ENCODE results near the gene EPPIN. TPM values are rescaled to one million over a fixed set of nuclear protein-coding genes. Genes with fewer than 3 reads are reported as not detected.

The EPPIN gene
- total and polyA plus RNA-seq, 10 donors = 0.10 TPM; not detected in 9

- Histone ChIP-seq H3K9me3 (no peaks in the 10 kb centered on the region), H3K36me3 (no peaks in the 10 kb centered on the region), H3K4me3 (no peak overlapping the region), H3K27me3 (replicated peaks in 1 of 7) (peaks cover 0 to 33% (median 0%) of the 10 kb centered on the region in 7 donors), H3K4me1 (no peaks in the 10 kb centered on the region), H3K27ac (no peak overlapping the region)
- no peak for DNase-seq
- 60 to 76% (median 70%) methylated on average over 7 of the region's 7 CpGs for WGBS, 5 donors
- TF ChIP-seq, protein P1, sequence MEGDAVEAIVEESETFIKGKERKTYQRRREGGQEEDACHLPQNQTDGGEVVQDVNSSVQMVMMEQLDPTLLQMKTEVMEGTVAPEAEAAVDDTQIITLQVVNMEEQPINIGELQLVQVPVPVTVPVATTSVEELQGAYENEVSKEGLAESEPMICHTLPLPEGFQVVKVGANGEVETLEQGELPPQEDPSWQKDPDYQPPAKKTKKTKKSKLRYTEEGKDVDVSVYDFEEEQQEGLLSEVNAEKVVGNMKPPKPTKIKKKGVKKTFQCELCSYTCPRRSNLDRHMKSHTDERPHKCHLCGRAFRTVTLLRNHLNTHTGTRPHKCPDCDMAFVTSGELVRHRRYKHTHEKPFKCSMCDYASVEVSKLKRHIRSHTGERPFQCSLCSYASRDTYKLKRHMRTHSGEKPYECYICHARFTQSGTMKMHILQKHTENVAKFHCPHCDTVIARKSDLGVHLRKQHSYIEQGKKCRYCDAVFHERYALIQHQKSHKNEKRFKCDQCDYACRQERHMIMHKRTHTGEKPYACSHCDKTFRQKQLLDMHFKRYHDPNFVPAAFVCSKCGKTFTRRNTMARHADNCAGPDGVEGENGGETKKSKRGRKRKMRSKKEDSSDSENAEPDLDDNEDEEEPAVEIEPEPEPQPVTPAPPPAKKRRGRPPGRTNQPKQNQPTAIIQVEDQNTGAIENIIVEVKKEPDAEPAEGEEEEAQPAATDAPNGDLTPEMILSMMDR (IDR thresholded peaks at IDR 0.05 in 8 of 11, conservative IDR thresholded peaks at IDR 0.05 in 3 of 11) = no peak
- TF ChIP-seq POLR2AphosphoS5 (IDR thresholded peaks at IDR 0.05) (no peak), POLR2A (IDR thresholded peaks at IDR 0.05) (no peak)
- intact Hi-C loops (cut with DNase I; ENCODE audit: low total_unique reads) = no loop called here
Observed at GRCh38 chr20:45508068-45508886, 38.9 kb downstream of the EPPIN start.

DNA sequence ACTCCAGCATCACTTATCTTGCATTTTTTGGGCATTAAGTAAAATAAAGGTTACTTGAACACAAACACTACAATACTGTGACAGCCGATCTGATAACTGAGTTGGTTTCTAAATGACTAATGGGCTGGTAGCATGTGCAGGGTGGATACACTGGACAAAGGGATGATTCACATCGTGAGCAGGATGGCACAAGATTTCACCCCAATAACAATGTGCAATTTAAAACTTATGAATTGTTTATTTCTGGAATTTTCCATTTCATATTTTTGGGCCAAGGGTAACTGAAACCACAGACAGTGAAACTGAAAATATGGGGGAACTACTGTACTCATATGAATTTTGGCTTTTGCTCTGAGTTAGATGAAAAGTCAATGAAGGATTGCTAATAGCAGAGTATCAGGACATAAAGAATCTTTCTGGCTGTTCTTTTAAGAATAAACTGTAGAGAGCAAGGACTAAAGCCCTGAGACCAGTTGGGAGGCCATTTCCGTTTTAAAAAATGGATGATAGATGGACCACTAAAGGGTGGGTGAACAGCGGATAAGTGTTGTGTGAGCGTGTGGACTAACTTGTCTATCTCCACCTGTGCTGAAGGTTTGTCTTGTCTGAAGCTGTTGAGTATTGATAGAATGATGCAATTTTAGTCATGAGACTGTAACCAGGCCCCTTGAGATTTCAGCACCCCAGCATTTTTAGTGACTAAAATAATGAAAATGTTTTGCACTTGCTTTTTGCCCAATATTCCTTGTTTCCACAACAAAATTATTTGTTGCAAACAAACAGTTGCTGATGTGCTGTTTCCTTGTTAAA lies 40.0 kb downstream of the EPPIN start:
- no peaks in the 10 kb centered on the region for H3K9me3 ChIP-seq
- no peak for DNase-seq
- peaks cover 0 to 30% (median 0%) of the 10 kb centered on the region in 7 donors for H3K27me3 ChIP-seq (replicated peaks in 1 of 7)
- H3K4me3 ChIP-seq = no peak overlapping the region
- intact Hi-C loops (cut with DNase I; ENCODE audit: low total_unique reads) = no loop called here
- H3K36me3 ChIP-seq = no peaks in the 10 kb centered on the region
- H3K27ac ChIP-seq = no peak overlapping the region
- TF ChIP-seq, protein P1 (IDR thresholded peaks at IDR 0.05 in 8 of 11, conservative IDR thresholded peaks at IDR 0.05 in 3 of 11) = no peak
- TF ChIP-seq POLR2AphosphoS5 (IDR thresholded peaks at IDR 0.05) (no peak), POLR2A (IDR thresholded peaks at IDR 0.05) (no peak)
- 72 to 84% (median 76%) methylated on average over 5 of the region's 5 CpGs for WGBS, 5 donors
- H3K4me1 ChIP-seq = no peaks in the 10 kb centered on the region

GRCh38 chr20:45506398-45506797 lies 40.8 kb downstream of the EPPIN start:
- H3K27me3 ChIP-seq (replicated peaks in 1 of 7) = peaks cover 0 to 28% (median 3%) of the 10 kb centered on the region in 7 donors
- no peaks in the 10 kb centered on the region for H3K36me3 ChIP-seq
- H3K27ac ChIP-seq = no peak overlapping the region
- H3K4me1 ChIP-seq = no peaks in the 10 kb centered on the region
- TF ChIP-seq, protein P1 (IDR thresholded peaks at IDR 0.05 in 8 of 11, conservative IDR thresholded peaks at IDR 0.05 in 3 of 11) = no peak
- no peak for TF ChIP-seq POLR2A (IDR thresholded peaks at IDR 0.05)
- no peak for TF ChIP-seq POLR2AphosphoS5 (IDR thresholded peaks at IDR 0.05)
- intact Hi-C loops (cut with DNase I; ENCODE audit: low total_unique reads) = no loop called here
- no peaks in the 10 kb centered on the region for H3K9me3 ChIP-seq
- 66 to 84% (median 76%) methylated on average over 2 of the region's 2 CpGs for WGBS, 5 donors
- H3K4me3 ChIP-seq = no peak overlapping the region
- no peak for DNase-seq

DNA sequence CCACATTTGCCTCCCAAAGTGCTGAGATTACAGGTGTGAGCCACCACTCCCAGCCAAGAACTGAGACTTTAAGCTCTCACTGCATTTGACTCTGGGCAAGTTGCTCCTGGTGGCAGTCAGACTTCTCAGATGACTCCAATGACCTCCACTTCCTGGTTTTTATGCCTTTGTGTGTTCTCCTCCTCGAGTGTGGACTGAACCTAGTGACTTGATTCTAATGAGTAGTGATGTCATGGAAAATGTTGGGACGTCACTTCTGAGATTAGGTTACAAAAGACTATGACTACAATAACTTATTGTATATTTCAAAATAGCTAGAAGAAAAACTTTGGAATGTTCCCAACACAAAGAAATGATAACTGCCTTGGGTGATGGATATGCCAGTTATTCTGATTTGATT lies 43.8 kb downstream of the EPPIN start:
- TF ChIP-seq, protein P1 (IDR thresholded peaks at IDR 0.05 in 8 of 11, conservative IDR thresholded peaks at IDR 0.05 in 3 of 11) = no peak
- TF ChIP-seq POLR2A (IDR thresholded peaks at IDR 0.05) = no peak
- Histone ChIP-seq H3K36me3 (no peaks in the 10 kb centered on the region), H3K27me3 (replicated peaks in 1 of 7) (peaks cover 0 to 46% (median 9%) of the 10 kb centered on the region in 7 donors), H3K9me3 (no peaks in the 10 kb centered on the region), H3K27ac (no peak overlapping the region), H3K4me1 (no peaks in the 10 kb centered on the region), H3K4me3 (no peak overlapping the region)
- intact Hi-C loops (cut with DNase I; ENCODE audit: low total_unique reads) = no loop called here
- 34 to 49% (median 49%) methylated on average over 2 of the region's 2 CpGs for WGBS, 5 donors
- DNase-seq = no peak
